IPS-18c (cell line): ENCODE measurements around the gene ARL4D.

ENCODE experiments used
- H3K4me3 ChIP-seq: 2 replicates; pipeline ENCODE4 v1.7.0; 2013; ENCODE audit warnings: low read depth, mild to moderate bottlenecking, low read length, moderate library complexity; ENCODE audit not compliant: insufficient read depth
- H3K9me3 ChIP-seq: one replicate; pipeline ENCODE4 v1.6.1; 2013; ENCODE audit warnings: mild to moderate bottlenecking, low read length, moderate library complexity; ENCODE audit not compliant: control insufficient read depth, insufficient read depth

ARL4D gene

GRCh38 chr17:43434902-43435319 lies 36.1 kb downstream of the ARL4D start:
- no peak overlapping the region for H3K4me3 ChIP-seq
- no peaks in the 10 kb centered on the region for H3K9me3 ChIP-seq

- no peak overlapping the region for H3K4me3 ChIP-seq
- H3K9me3 ChIP-seq, result no peaks in the 10 kb centered on the region
Measured at GRCh38 chr17:43437756-43438155, 39.0 kb downstream of the ARL4D start.

DNA sequence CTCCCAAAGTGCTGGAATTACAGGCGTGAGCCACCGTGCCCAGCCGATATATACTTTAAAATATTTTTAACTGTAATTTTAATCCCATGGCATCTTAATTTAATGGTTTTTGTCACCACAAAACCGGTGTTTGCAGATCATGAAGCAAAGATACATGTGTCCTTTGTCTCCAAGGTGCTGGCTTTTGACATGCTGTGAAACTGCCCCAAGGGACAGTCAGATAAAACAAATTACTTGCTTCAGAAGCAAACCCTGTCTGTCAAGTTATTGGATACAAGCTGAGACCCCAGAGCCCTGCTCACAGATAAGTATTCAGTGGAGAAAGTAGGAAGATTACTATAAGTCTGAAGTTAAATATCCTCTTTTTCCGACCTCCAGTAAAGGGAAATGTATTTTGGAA lies 39.8 kb downstream of the ARL4D start:
- H3K9me3 ChIP-seq, result no peaks in the 10 kb centered on the region

DNA sequence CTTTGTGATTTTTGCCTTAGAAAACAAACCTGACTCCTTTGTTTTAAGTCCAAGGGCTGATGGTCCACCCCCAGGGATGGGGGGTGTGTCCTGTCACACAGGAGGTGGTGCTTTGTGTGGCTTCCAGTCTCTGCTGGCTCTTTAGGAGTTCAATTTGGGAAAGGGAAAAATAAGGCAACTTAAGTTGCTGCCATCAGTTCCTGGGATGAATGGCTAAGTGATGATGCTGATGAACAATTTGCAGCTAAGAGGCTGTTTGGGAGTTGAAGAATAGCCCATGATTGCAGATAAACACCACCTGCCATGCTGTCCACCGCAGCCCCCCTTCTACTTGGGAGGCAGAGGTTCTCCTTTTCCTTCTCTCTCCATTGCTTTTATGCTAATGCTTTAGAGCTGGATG lies 40.2 kb downstream of the ARL4D start:
- no peak overlapping the region for H3K4me3 ChIP-seq
- H3K9me3 ChIP-seq, result no peaks in the 10 kb centered on the region

More for the DNA sequence above, 39.8 kb downstream of the ARL4D start:
- H3K4me3 ChIP-seq, result no peak overlapping the region

- no peak overlapping the region for H3K4me3 ChIP-seq
Measured at GRCh38 chr17:43442711-43443110, 43.9 kb downstream of the ARL4D start.

GRCh38 chr17:43443381-43443780 lies 44.6 kb downstream of the ARL4D start:
- H3K9me3 ChIP-seq, result no peaks in the 10 kb centered on the region
- no peak overlapping the region for H3K4me3 ChIP-seq

More at GRCh38 chr17:43442711-43443110, 43.9 kb downstream of the ARL4D start:
- no peaks in the 10 kb centered on the region for H3K9me3 ChIP-seq

DNA sequence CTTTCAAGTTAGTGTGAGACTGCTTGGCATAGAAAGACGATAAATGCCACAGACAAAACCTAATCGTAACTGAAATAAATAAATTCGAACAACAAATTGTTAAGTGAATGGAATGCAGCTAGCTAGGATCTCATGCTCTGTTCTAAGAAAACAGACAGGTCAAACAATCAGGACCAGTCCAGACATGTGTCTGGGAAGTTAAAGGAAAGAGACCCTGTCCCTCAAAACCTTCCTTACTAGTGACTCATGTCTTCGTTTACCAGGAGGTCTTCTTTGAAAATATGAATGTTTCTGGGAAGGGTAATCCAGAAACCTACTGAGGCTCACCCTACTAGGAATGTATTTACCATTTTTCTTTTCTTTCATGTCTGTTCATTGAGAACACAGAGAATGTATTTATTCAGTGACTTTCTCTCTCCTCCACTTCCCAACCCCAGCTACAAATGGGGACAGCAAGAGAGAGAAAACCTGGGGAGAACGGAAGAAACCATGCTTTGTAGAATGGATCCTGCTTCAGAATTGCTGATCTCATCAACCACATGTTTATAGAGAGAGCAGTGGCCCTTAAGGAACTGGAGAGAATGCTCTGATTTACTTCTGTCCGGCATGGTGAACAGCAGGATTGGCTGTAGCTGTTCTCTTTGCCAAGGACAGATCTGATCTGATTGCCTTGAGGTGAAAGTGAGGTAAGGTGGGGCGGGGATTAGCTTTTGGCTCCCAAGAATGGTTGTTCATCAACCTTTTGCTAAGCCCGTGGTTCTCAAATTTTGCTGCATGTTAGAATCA lies 45.6 kb downstream of the ARL4D start:
- Histone ChIP-seq H3K9me3 (no peaks in the 10 kb centered on the region), H3K4me3 (no peak overlapping the region)

- Histone ChIP-seq H3K9me3 (no peaks in the 10 kb centered on the region), H3K4me3 (no peak overlapping the region)
Measured at GRCh38 chr17:43445009-43445589, 46.3 kb downstream of the ARL4D start.

DNA sequence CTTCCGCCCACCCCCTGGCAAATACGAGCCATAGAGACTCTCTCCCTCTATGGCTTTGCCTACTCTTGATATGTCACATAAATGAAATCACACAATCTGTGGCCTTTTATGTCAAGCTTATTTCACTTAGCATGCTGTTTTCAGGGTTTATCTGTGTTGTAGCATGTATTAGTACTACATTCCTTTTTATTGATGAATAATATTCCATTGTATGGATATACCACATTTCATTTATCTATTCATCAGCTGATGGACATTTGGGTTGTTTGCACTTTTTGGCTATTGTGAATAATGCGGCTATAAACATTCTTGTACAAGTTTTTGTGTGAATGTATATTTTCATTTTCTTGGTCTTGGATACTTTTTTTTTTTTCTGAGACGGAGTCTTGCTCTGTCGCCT lies 48.0 kb downstream of the ARL4D start:
- H3K4me3 ChIP-seq, result no peak overlapping the region
- H3K9me3 ChIP-seq, result peaks cover 2% of the 10 kb centered on the region

DNA sequence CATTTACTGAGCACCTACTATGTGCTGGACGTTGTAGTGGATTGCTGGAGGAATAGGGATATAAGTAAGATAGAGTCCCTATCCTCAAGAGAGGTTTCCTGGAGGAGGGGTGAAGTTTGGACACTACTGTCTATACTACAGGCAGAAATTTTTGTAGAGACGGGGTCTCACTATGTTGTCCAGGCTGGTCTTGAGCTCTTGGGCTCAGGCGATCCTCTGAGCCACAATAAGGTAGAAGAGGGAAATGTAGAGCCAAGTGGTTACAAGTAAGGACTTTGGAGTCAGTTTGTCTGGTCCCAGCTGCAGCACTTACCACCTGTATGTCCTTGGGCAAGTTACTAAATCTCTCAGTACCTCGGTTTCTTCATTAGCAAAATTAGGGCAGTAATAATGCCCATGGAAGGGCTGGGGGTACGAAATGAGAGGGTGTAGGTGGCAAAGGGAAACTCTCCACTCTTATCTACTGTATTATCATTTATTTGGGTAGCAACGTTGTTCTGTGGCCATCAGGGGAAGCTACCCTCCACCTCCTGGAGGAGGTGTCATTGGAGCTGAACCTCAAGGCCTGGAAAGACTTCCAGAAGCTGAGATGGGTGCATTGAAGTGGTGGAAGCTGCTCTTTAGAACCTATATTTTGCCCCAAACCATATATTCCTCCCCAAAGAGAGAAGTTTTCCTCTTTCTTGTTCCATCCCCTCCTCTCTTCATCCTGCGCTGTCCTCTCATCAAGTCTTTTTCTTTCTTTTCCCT lies 50.1 kb downstream of the ARL4D start:
- H3K4me3 ChIP-seq, result no peak overlapping the region
- peaks cover 2% of the 10 kb centered on the region for H3K9me3 ChIP-seq

DNA sequence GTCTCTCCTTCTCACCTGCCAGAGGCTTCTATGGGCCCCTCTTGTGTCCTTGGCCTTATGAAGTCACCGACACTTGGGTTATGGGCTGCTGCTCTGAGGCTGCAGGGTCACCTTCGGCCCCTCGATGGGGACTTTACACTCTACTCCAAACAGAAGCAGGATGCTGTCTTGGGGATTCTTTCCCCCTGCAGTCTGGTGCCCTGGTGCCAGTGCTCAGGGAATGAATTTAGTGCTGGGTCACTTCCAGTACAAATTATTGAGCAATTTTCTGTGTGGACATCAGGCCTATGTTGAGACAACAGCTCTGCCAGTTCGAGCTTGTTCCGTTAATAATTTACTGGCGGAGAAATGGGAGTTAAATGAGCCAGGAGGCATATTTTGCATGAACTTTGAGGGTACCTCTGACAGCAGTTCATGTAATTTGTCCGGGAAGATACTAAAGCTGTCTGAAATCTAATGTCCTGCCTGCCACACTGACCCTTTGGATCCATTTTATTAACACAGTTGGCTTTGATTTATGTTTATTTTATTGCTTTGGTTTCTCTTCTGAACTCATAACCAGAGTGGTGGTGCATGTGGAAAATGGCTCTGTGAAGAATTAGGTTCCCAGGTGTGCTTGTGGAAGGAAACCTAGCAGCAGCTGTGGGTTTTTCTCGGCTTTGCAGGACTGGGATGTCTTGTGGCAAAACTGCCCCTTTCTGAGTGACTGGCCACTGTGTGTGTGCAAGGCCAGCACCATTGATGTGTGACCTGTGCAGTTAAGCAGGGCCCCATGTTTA lies 50.9 kb downstream of the ARL4D start:
- H3K4me3 ChIP-seq, result no peak overlapping the region
- peaks cover 2% of the 10 kb centered on the region for H3K9me3 ChIP-seq
